NCI-H526 (cell line): Measurements from ENCODE around the gene KRT79.

ENCODE experiments used
- DNase-seq, 2 experiments: peaks; one replicate each; lab custom pipeline; 2025; lab: John Stamatoyannopoulos, UW

Gene KRT79

DNA sequence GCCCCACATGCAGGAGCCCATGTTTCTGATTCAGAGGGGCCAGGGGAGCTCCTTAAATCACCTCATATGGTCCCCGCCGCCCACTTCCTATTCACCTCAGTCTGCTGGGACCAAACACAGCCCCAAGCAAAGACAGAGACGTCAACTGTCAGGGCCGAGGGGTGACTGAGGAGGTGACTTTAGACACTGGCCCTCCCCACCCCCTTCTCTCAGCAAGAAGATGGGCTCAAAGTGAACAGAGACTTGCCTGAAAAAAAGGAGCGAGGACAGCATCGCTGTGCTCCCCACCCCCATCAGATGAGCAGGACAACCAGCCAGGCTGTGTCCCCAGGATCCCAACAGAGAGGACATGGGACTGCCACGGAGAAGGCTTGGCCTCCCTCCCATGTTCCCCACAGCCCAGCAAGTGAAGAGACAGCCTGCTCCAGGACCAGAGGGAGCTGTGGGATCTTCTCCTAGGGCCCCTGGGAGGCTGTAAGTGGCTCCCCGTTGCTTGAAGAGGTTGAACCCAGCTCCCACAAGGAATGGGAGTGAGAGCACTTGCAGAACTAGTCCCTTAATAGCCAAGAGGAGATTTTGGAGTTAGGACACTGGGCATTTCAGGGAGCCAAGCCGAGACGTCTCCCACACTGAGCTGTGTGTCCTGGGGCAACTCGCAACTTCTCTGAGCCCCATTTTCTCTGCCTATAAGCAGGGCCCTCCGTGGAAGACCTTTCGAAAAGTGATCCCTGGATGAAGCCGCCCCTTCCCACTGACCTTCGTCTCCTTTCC lies 1.3 kb upstream of the KRT79 start:
- no peak for DNase-seq

- no peak for DNase-seq
Observed at GRCh38 chr12:52834727-52835001, 553 bp upstream of the KRT79 start.

GRCh38 chr12:52832985-52833905 lies 866 bp downstream of the KRT79 start:
- no peak for DNase-seq

DNA sequence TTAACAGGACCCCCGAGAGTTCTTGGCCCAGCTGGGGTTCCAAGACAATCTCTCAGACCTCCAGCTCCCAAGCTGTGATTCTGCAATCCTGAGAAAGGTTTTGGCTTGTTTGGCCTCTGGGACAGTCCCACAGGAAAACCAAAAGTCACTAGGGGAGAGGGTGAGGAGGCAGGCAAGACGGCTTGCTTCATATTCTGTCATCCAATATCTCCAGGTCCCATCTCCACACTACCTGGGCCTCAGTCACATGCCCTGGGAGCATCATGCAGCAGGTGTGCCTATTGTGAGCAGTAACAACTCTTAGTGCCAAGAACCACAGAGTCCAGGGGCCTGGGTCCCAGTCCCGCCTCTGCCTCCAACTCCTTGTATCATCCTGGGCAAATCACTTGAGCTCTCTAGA lies 1.7 kb downstream of the KRT79 start:
- DNase-seq: no peak

DNA sequence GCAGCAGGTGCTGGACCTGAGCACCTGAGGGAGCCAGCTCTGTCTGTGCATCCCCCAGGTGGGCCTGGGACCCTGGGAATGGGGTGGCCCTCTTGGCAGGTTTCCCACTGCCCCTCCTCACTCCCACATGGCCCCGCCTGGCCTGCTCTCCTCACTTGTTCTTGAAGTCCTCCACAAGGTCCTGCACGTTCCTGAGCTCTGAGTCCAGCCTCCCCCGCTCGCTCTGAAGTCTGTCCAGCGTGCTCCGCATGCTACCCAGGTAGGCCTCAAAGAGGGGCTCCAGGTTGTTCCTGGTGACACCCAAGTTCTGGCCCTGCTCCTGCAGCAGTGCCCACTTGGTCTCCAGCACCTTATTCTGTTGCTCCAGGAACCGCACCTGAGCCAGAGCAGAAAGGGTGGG lies 2.9 kb downstream of the KRT79 start:
- DNase-seq: no peak

GRCh38 chr12:52829986-52830770 lies 3.9 kb downstream of the KRT79 start:
- DNase-seq: no peak

- DNase-seq: no peak
Observed at GRCh38 chr12:52828591-52829021, 5.5 kb downstream of the KRT79 start.

DNA sequence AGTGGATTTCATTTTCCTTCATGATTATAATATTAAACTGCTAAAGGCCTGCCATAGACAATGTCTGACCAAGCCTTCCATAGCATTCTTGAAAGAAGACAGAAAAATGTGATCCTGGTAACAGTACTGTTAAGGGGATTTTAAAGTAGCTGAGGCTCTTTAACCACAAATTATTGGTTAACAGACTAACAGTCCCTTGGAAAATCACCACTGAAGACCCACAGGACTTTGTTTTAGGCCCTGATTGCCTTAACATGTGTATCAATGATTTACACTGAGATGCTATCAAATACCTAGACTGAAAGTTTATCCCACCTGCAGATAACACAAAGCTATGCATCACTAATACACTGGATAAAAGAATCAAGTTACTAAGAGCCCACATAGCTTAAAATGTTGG lies 6.0 kb downstream of the KRT79 start:
- DNase-seq: no peak

DNA sequence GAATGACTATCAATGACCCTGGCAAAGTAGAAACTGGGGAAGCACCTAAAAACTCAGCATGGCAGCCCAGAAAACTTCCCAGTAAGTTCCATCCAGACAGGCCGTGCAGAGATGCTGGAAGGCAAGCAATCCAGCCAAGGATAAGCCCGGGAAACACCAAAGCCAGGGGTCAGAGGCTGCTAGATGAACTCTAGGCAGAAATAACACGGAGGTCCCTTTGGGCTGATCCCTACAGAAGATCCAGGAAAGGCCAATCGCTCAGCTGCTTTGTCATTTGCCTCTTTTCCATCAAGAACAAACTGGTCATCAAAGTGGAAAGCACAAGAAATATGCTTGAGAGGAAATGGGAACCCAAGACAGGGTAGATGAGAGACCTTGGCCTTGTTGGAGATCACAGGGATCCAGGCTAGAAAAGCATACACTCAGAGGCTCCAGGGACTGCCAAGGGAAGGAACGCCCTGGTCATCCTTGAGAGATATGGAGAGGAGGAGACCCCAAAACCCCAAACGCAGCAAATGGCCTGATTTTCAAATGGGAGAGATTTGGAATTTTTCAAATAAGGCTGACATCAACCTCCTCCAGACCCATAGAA lies 6.5 kb downstream of the KRT79 start:
- DNase-seq: no peak

- no peak for DNase-seq
Observed at GRCh38 chr12:52826611-52827498, 7.3 kb downstream of the KRT79 start.

- DNase-seq: no peak
Observed at GRCh38 chr12:52825961-52826360, 8.2 kb downstream of the KRT79 start.

DNA sequence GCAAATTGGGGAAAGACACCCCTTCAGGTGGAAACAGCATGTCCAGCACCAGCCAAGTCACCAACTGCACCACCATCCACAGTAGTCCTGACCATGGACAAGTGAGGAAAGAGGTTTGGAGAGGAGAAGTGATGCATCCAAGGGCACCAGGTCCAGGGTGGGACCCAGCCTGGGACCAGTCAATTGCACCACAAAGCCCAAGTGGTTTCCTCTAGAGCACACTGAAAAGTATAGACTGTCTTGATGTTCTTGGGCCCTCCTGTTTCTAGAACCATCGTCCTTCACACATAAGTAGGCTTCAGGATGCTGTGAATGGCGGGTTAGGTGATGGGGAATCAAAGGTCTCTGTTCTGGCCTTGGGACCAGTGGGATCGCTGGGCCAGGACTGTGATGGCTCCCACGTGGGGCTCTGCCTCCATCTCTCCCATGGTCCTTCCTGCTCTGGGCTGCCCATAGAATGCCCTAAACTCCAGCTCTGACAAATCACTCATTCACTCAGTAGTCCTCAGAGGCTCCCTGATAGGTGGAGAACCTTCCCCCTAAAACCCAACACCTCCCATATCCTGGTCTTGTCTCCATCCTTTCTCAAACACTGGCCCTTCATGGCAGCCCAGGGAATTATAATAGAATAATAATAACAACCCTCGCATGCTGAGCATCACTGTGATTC lies 9.2 kb downstream of the KRT79 start:
- no peak for DNase-seq

DNA sequence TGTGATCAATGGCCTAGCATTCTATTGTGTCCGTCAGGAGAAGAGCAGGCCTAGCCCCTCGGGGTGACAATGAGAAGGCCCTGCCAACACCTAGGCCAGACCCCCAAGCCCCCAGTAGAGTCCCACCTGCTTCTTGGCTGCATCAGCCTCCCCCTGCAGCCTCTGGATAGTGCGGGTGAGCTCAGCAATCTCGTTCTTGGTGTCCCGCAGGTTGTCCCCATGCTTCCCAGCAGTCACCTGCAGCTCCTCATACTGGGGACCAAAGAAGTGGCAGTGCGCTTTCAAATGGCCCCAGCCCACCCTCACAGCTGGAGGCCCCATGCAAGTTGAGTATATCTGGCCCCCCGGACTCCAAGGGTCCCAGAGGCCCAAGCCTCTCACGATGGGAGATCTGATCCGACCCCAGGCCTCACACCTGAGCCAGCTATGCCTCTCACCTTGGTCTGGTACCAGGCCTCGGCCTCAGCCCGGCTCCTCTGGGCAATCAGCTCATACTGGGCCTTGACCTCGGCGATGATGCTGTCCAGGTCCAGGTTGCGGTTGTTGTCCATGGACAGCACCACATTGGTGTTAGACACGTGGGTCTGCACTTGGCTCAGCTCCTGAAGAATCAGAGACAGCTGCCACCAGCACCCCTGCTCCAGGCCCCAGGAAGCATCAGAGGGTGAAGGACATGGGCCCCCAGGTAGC lies 10.2 kb downstream of the KRT79 start:
- DNase-seq: no peak

GRCh38 chr12:52822771-52823510 lies 11.2 kb downstream of the KRT79 start:
- DNase-seq: no peak

GRCh38 chr12:52821826-52822660 lies 12.1 kb downstream of the KRT79 start:
- no peak for DNase-seq

DNA sequence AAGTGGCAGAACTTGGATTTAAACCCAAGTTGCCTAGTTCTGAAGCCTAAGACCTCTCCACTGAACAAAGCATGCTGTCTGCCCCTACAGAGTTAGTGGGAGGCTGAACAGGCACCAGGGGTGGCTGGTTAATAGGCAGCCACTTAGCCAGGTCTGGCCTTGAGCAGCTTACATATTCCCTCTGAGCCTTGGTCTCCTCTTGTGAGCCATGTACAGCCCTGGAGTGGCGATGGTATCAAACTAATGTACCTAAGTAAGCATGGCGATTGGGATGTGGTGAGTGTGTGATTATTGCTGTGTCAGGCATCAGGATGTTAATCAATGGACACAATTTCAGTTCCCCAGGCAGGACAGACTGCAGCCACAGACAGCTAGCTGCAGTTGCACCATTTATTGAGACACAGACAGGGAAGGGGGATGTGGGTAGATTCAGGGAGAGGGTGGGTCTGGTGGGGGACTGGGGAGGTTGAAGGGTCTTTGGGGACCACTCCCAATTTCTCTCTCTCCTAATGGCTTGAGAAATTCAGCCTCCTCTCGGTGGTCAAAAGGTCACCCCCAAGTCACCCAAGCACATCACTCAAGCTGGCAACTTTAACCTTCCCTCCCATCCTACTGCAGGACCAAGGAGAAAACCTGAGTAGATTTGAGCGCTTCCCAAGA lies 12.9 kb downstream of the KRT79 start:
- no peak for DNase-seq

GRCh38 chr12:52820521-52820920 lies 13.6 kb downstream of the KRT79 start:
- DNase-seq: no peak
